OCI-LY3 (cell line): Measurements from ENCODE around the gene MTCL1.

Source experiments
- H2AFZ ChIP-seq: fragments of 200-600, 300-600 bp; shearing (Covaris generic); 2 replicates; pipeline ENCODE4 v1.6.0; 2014; ENCODE audit warnings: antibody characterized with exemption, low read depth, low read length
- H3K27ac ChIP-seq: fragments of 200-600, 300-600 bp; sonication (generic); 2 replicates; pipeline ENCODE4 v1.5.1; 2014; ENCODE audit warnings: mild to moderate bottlenecking, low read length, moderate library complexity, mixed read lengths
- H3K27me3 ChIP-seq: fragments of 200-600, 300-600 bp; sonication (generic); 2 replicates; pipeline ENCODE4 v1.6.1; 2014; ENCODE audit warnings: low read depth, low read length, mixed read lengths
- H3K36me3 ChIP-seq: fragments of 200-600, 300-600 bp; sonication (generic); replicated peaks from 2 replicates; pipeline ENCODE3; 2014; ENCODE audit warnings: low read depth, low read length, mixed read lengths
- H3K4me1 ChIP-seq: fragments of 300-600, 200-600 bp; sonication (generic); 2 replicates; pipeline ENCODE4 v1.6.1; 2014; ENCODE audit warnings: low read length, mixed read lengths
- H3K4me2 ChIP-seq: fragments of 200-600, 300-600 bp; sonication (generic); 2 replicates; pipeline ENCODE4 v1.6.1; 2014; ENCODE audit warnings: low read length, mixed read lengths
- H3K4me3 ChIP-seq: fragments of 300-600, 200-600 bp; sonication (generic); 2 replicates; pipeline ENCODE4 v1.5.1; 2014; ENCODE audit warnings: antibody characterized with exemption, mild to moderate bottlenecking, low read length, moderate library complexity
- H3K79me2 ChIP-seq: fragments of 300-600, 200-600 bp; shearing (Covaris generic); 2 replicates; pipeline ENCODE4 v1.6.1; 2014; ENCODE audit warnings: mild to moderate bottlenecking, low read length, mixed read lengths
- H3K9ac ChIP-seq: fragments of 300-600, 200-600 bp; shearing (Covaris generic); 2 replicates; pipeline ENCODE4 v1.6.0; 2014; ENCODE audit warnings: mild to moderate bottlenecking, low read length, moderate library complexity
- H3K9me3 ChIP-seq: fragments of 200-600, 300-600 bp; shearing (Covaris generic); 2 replicates; pipeline ENCODE4 v1.6.1; 2014; ENCODE audit warnings: low read length, mixed read lengths; ENCODE audit not compliant: insufficient read depth
- H4K20me1 ChIP-seq: fragments of 200-600, 300-600 bp; sonication (generic); 2 replicates; pipeline ENCODE4 v1.6.1; 2016; ENCODE audit warnings: low read length, mixed read lengths; ENCODE audit not compliant: insufficient read depth
- EZH2phosphoT487 ChIP-seq: fragments of 200-600 bp; shearing (Covaris generic); IDR thresholded peaks from 2 replicates; pipeline ENCODE4 v1.6.1; 2018; ENCODE audit warnings: antibody characterized with exemption, mixed run types, low read depth
- TF ChIP-seq, protein P1 (sequence below): fragments of 200-600, 300-600 bp; sonication (generic); IDR thresholded peaks from 2 replicates; pipeline ENCODE4 v1.5.1; 2014; ENCODE audit warnings: antibody characterized with exemption, low read length, low read depth

The MTCL1 gene

GRCh38 chr18:8688216-8688800, 17.0 kb upstream of the MTCL1 start:
- Histone ChIP-seq H3K9me3 (no peaks in the 10 kb centered on the region), H3K27me3 (no peaks in the 10 kb centered on the region), H3K4me1 (no peaks in the 10 kb centered on the region), H2AFZ (peak overlapping the region; percentile 1; the same call in 1 of the 2 replicates), H3K27ac (no peak overlapping the region), H3K4me3 (no peak overlapping the region), H3K9ac (no peak overlapping the region), H4K20me1 (no peaks in the 10 kb centered on the region), H3K36me3 (no peaks in the 10 kb centered on the region), H3K79me2 (no peaks in the 10 kb centered on the region), H3K4me2 (no peak overlapping the region)
- TF ChIP-seq, protein P1, sequence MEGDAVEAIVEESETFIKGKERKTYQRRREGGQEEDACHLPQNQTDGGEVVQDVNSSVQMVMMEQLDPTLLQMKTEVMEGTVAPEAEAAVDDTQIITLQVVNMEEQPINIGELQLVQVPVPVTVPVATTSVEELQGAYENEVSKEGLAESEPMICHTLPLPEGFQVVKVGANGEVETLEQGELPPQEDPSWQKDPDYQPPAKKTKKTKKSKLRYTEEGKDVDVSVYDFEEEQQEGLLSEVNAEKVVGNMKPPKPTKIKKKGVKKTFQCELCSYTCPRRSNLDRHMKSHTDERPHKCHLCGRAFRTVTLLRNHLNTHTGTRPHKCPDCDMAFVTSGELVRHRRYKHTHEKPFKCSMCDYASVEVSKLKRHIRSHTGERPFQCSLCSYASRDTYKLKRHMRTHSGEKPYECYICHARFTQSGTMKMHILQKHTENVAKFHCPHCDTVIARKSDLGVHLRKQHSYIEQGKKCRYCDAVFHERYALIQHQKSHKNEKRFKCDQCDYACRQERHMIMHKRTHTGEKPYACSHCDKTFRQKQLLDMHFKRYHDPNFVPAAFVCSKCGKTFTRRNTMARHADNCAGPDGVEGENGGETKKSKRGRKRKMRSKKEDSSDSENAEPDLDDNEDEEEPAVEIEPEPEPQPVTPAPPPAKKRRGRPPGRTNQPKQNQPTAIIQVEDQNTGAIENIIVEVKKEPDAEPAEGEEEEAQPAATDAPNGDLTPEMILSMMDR, result no peak
- TF ChIP-seq EZH2phosphoT487, result no peak

- Histone ChIP-seq H2AFZ (peak overlapping the region; percentile 39; the same call in 1 of the 2 replicates), H3K27ac (no peak overlapping the region), H3K36me3 (no peaks in the 10 kb centered on the region), H3K79me2 (no peaks in the 10 kb centered on the region), H4K20me1 (no peaks in the 10 kb centered on the region), H3K4me1 (no peaks in the 10 kb centered on the region), H3K9me3 (no peaks in the 10 kb centered on the region), H3K27me3 (no peaks in the 10 kb centered on the region), H3K4me3 (no peak overlapping the region), H3K4me2 (no peak overlapping the region), H3K9ac (no peak overlapping the region)
- TF ChIP-seq, protein P1, result no peak
- TF ChIP-seq EZH2phosphoT487, result no peak
These were observed 16.5 kb upstream of the MTCL1 start for GRCh38 chr18:8688816-8689215.

- Histone ChIP-seq H3K79me2 (no peaks in the 10 kb centered on the region), H3K9me3 (no peaks in the 10 kb centered on the region), H3K27ac (no peak overlapping the region), H3K4me2 (no peak overlapping the region), H3K9ac (no peak overlapping the region), H3K4me3 (no peak overlapping the region), H3K36me3 (no peaks in the 10 kb centered on the region), H3K27me3 (no peaks in the 10 kb centered on the region), H4K20me1 (no peaks in the 10 kb centered on the region), H3K4me1 (no peaks in the 10 kb centered on the region), H2AFZ (peak overlapping the region; percentile 39)
- no peak for TF ChIP-seq EZH2phosphoT487
- TF ChIP-seq, protein P1, result no peak
These were observed 15.8 kb upstream of the MTCL1 start for GRCh38 chr18:8689517-8689916.

DNA sequence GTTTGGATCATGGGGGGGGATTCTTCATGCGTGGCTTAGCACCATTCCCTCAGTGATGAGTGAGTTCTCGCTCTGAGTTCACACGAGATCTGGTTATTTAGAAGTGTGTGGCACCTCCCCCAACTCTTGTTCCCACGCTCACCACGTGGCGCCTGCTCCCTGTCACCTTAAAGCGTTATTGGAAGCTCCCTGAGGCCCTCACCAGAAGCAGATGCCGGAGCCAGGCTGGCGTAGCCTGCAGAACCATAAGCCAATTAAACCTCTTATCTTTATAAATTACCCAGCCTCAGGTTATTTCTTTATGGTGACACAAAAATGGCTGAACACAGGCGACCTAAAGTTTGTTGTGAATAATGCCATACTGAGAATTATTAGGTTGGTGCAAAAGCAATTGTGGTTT, 10.5 kb upstream of the MTCL1 start:
- Histone ChIP-seq H3K9me3 (no peaks in the 10 kb centered on the region), H2AFZ (no peak overlapping the region), H3K4me1 (peaks cover 18% of the 10 kb centered on the region), H3K4me2 (no peak overlapping the region), H3K27me3 (no peaks in the 10 kb centered on the region), H3K4me3 (no peak overlapping the region), H3K79me2 (no peaks in the 10 kb centered on the region), H4K20me1 (no peaks in the 10 kb centered on the region), H3K9ac (no peak overlapping the region), H3K36me3 (no peaks in the 10 kb centered on the region), H3K27ac (no peak overlapping the region)
- TF ChIP-seq EZH2phosphoT487, result no peak
- TF ChIP-seq, protein P1, result no peak
